A673 (cell line): ENCODE data around the gene CHST15. TPM values are rescaled to one million over a fixed set of nuclear protein-coding genes. Genes with fewer than 3 reads are reported as not detected.

Experiments used
- BruUV-seq: library from RNA; stranded (reverse); fragments of 400-500 nt; replicated peaks from 2 replicates; lab custom pipeline; 2021; lab: Mats Ljungman, UMichigan
- CTCF ChIA-PET: fragments of 300-600 bp; sonication (Branson Sonifier 250); formaldehyde crosslinking; loops from one replicate; lab custom pipeline; 2022; ENCODE audit warnings: antibody characterized with exemption; lab: Charles Lee
- POLR2A ChIA-PET: fragments of 300-600 bp; sonication (Branson Sonifier 250); formaldehyde crosslinking; loops from one replicate; lab custom pipeline; 2022; ENCODE audit warnings: antibody characterized with exemption; ENCODE audit not compliant: low non-redundant PET; lab: Charles Lee
- DNase-seq: peaks from one replicate; pipeline ENCODE4 v3.0.0-alpha.2; 2015; ENCODE audit warnings: low spot score
- H3K27ac ChIP-seq: fragments of 200-600 bp; sonication (generic); 2 replicates; pipeline ENCODE4 v1.5.1; 2016; ENCODE audit warnings: mixed run types, low read depth, mild to moderate bottlenecking, mixed read lengths, antibody characterized with exemption, low read length; ENCODE audit not compliant: poor library complexity, severe bottlenecking
- H3K27me3 ChIP-seq: fragments of 200-600 bp; sonication (generic); replicated peaks from 2 replicates; pipeline ENCODE4 v1.6.1; 2017; ENCODE audit warnings: mixed run types, low read depth, mild to moderate bottlenecking, mixed read lengths, antibody characterized with exemption, low read length; ENCODE audit not compliant: insufficient read depth, poor library complexity
- H3K36me3 ChIP-seq: fragments of 200-600 bp; sonication (generic); 2 replicates; pipeline ENCODE4 v1.6.1; 2016; ENCODE audit warnings: mixed run types, mild to moderate bottlenecking, mixed read lengths, antibody characterized with exemption, low read length; ENCODE audit not compliant: insufficient read depth, poor library complexity, severe bottlenecking
- H3K4me1 ChIP-seq: fragments of 200-600 bp; sonication (generic); 2 replicates; pipeline ENCODE4 v1.6.1; 2017; ENCODE audit warnings: mixed run types, mild to moderate bottlenecking, mixed read lengths, antibody characterized with exemption, low read length; ENCODE audit not compliant: insufficient read depth, poor library complexity, severe bottlenecking
- H3K4me3 ChIP-seq: fragments of 200-600 bp; sonication (generic); 2 replicates; pipeline ENCODE4 v1.5.1; 2016; ENCODE audit warnings: low read depth, mixed run types, mild to moderate bottlenecking, mixed read lengths, low read length; ENCODE audit not compliant: poor library complexity, severe bottlenecking
- H3K9me3 ChIP-seq: fragments of 200-600 bp; sonication (generic); 2 replicates; pipeline ENCODE4 v1.6.1; 2016; ENCODE audit warnings: mixed run types, low read depth, mild to moderate bottlenecking, mixed read lengths, antibody characterized with exemption, low read length; ENCODE audit not compliant: poor library complexity, severe bottlenecking
- EZH2 ChIP-seq: fragments of 200-600 bp; sonication (generic); IDR thresholded peaks from 2 replicates; pipeline ENCODE4 v1.6.1; 2017; ENCODE audit warnings: borderline replicate concordance, low read depth, mild to moderate bottlenecking, mixed read lengths, antibody characterized with exemption, low read length; ENCODE audit not compliant: poor library complexity, severe bottlenecking
- intact Hi-C: fragments of 100-400 bp; cut with micrococcal nuclease; formaldehyde crosslinking; loops from one replicate; pipeline ENCODE4 v1.10.0; 2022; ENCODE audit not compliant: unreplicated experiment
- total RNA-seq: library from RNA; stranded (reverse); gene quantifications from 2 replicates; pipeline ENCODE4 v1.2.3, GENCODE V29; 2021
- TF ChIP-seq, protein P1 (sequence below): fragments of 300-800, 200-600 bp; sonication (generic); conservative IDR thresholded peaks from 2 replicates; pipeline ENCODE4 v1.5.1; 2017; ENCODE audit warnings: low read depth, mild to moderate bottlenecking, antibody characterized with exemption, low read length, moderate library complexity, mixed read lengths

The CHST15 gene
- total RNA-seq, 1 experiment from 2014 or later: 1.7 TPM

DNA sequence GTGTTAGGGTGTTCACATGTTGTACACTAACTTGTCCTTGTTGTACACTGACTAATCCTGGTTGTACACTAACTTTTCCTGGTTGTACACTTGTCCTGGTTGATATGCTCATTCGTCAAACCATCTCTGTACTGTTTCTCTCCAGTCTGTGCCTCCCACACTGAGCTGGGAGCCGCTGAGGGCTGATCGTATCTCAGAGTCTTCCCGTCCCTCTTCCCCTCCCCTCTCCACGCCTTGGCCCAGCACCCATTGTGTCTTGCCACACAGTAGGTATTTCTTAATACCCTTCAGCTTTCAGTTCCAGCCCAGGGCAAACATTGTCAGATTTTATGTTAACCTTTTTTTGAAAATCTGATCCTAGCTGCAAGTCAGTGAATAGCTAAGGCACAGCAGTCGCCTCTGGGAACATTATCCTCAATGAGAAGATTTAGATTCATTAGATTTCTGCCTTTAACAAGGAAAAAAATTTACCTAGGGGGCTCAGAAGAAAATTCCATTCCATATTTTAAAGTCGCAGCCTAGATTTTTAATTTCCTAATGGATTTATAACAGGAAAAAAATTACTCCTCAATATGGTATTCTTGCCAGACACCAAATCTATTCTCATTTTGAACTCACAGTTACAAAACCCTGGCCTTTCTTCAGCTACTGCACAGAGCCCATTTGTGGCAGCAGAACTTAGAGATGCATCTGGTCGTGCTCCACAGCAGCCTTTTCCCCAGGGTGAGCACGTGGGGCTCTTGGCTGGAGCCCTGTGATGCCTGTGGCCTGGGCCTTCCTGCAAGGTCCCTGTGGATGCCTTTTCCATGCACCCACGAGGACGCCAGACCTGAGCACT is 33.0 kb upstream of the CHST15 start:
- Histone ChIP-seq H3K9me3 (no peaks in the 10 kb centered on the region), H3K4me3 (no peak overlapping the region), H3K27ac (no peak overlapping the region), H3K27me3 (no peaks in the 10 kb centered on the region), H3K36me3 (no peaks in the 10 kb centered on the region), H3K4me1 (no peaks in the 10 kb centered on the region)
- ChIA-PET CTCF (interaction anchor here (1.2 kb wide), 1 partner anchor 133 kb away, joined by 3 read pairs; no protein-coding TSS in a partner anchor), POLR2A (no interaction called here)
- no peak for TF ChIP-seq EZH2
- no peak for DNase-seq
- BruUV-seq: no TSS peak
- intact Hi-C loops: no loop called here

DNA sequence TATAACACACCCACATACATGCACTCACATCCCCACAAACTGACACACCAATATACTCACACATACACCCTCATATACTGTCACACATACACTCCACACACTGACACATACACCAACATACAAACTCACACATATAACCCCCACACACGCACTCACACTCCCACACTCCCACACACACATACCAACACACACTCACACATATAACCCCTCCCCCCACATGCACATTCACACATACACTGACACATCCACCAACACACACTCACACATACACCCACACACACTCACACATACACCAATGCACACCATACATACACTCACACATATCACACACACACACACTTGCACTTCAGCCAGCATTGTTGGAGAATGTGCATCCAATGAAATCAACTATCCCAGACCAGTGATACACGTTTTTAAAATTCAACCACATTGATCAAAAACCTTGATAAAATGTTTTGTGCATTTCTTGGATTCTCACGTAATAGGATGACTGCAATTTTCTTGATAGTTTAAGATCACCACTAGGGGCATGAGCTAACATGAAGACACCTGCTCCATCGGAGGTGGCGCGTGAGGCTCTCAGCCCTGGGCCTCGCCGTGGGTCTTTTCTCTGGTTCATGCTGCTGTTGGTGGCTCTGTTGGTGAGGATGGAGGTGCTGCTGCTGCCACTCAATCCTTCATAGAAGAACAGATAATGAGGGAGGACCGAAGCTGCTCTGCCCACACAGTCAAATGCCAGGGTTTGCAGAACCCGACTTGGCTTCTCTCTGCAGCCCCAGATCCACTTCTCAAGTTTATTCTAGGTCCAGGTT is 32.1 kb upstream of the CHST15 start:
- POLR2A ChIA-PET: no interaction called here
- Histone ChIP-seq H3K27me3 (no peaks in the 10 kb centered on the region), H3K9me3 (no peaks in the 10 kb centered on the region), H3K27ac (no peak overlapping the region), H3K4me3 (no peak overlapping the region), H3K36me3 (no peaks in the 10 kb centered on the region), H3K4me1 (no peaks in the 10 kb centered on the region)
- no peak for TF ChIP-seq EZH2
- TF ChIP-seq, protein P1, sequence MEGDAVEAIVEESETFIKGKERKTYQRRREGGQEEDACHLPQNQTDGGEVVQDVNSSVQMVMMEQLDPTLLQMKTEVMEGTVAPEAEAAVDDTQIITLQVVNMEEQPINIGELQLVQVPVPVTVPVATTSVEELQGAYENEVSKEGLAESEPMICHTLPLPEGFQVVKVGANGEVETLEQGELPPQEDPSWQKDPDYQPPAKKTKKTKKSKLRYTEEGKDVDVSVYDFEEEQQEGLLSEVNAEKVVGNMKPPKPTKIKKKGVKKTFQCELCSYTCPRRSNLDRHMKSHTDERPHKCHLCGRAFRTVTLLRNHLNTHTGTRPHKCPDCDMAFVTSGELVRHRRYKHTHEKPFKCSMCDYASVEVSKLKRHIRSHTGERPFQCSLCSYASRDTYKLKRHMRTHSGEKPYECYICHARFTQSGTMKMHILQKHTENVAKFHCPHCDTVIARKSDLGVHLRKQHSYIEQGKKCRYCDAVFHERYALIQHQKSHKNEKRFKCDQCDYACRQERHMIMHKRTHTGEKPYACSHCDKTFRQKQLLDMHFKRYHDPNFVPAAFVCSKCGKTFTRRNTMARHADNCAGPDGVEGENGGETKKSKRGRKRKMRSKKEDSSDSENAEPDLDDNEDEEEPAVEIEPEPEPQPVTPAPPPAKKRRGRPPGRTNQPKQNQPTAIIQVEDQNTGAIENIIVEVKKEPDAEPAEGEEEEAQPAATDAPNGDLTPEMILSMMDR: peak; percentile 44
- intact Hi-C loops: no loop called here
- peak; percentile 12 for DNase-seq
- no TSS peak for BruUV-seq
- CTCF ChIA-PET: interaction anchor here (1.2 kb wide), 1 partner anchor 134 kb away, joined by 3 read pairs; no protein-coding TSS in a partner anchor

DNA sequence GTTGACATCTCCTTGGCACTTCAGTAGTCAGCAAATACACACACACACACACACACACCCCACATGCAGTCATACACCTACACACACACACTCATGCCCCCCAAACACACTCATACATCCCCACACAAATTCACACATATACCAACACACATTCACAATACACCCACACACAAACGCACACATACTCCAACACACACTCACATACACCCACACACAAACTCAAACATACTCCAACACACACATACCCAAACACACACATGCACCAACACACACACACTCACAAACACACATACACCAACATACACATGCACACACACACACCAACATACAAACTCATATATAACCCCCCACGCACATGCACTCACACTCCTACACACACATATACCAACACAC is 31.4 kb upstream of the CHST15 start:
- ChIA-PET CTCF (no interaction called here), POLR2A (no interaction called here)
- no peaks in the 10 kb centered on the region for H3K27me3 ChIP-seq
- intact Hi-C loops: no loop called here
- H3K4me3 ChIP-seq: no peak overlapping the region
- H3K36me3 ChIP-seq: no peaks in the 10 kb centered on the region
- no TSS peak for BruUV-seq
- no peaks in the 10 kb centered on the region for H3K4me1 ChIP-seq
- H3K27ac ChIP-seq: no peak overlapping the region
- no peaks in the 10 kb centered on the region for H3K9me3 ChIP-seq
- no peak for DNase-seq
- TF ChIP-seq EZH2: no peak
- TF ChIP-seq, protein P1: no peak
